ENCODE results near the gene AGMAT.

GRCh38 chr1:15522551-15522950 lies 62.3 kb downstream of the AGMAT start:
- no peak for TF ChIP-seq CTCF (IDR thresholded peaks at IDR 0.05)
- no peak for TF ChIP-seq POLR2A (IDR thresholded peaks at IDR 0.05)
- no peak for TF ChIP-seq POLR2AphosphoS5 (IDR thresholded peaks at IDR 0.05)

Measured in prostate gland (tissue), 2 donors.